Activated T-helper 1 cell treated with Interleukin-2 at 50 U/mL for 16 hours (primary cell): ENCODE measurements around the gene VPS37C.
"Not testable (repeated sequence)": the region's sequence is repeated elsewhere in the genome, so short reads cannot be mapped to it uniquely, and the experiment has no call there.

Experiments used
- DNase-seq: peaks from one replicate; pipeline ENCODE4 v3.0.0-alpha.2; 2020; ENCODE audit warnings: low read depth

The VPS37C gene

DNA sequence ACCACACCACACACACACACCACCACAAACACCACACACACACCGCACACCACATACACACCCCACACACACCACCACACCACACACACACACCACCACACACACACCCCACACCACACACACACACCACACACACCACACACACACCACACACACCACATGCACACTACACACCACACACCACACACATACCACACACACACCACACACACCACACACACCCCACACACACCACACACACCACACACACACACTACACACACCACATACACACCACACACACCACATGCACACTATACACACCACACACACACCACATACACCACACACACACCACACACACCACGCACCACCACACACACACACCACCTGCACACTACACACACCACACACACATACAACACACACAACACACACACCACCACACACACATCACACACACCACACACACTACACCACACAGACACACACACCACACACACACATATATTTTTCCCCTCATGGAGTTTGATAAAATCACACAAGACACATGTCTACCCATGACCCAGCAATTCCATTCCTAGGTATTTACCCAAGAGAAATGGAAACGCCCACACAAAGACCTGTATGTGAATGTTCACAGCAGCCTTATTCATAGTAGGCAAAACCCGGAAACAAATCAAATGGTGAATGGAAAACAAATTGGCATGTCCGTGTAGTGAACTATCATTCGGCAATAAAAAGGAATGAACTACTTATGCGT, 44.6 kb downstream of the VPS37C start:
- no peak for DNase-seq

GRCh38 chr11:61115498-61116224, 45.6 kb downstream of the VPS37C start:
- no peak for DNase-seq

DNA sequence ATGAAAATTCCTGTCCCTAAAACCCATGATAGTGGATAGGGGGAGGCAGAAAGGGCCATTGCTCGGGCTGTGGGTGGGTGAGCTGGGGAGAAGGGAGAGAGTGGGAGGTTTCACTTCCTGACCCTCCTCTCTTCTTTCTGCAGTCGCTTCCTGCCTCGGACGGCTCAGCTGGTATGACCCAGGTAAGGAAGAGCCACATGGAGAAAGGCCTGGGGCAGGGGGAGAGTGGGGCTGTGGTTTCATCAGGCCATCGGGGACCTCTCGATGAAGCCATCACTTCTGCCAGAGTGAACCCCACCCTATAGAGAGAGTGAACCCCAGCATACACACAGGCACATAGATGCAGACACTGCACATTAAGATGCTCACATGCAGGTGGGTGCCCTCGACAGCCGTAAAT, 46.3 kb downstream of the VPS37C start:
- DNase-seq: no peak

DNA sequence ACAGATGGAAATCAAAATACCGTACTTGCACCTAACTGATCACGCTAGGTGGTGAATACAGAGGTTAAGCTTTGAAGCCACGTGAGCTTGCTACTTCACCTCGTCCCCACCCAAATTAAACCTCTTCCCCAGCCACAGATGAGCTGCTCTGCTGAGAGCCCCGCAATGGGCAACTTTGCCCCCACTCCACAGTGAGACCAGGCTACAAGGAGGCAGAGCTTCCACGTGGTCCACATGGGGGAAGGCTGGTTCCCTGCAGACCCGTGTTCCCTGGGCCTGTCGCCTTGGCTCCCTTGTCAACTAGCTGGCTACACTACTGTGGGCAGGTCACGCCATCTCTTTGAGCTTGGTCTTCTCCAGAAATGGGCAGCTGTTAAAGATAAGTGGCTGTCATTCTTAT, 48.0 kb downstream of the VPS37C start:
- DNase-seq: no peak

GRCh38 chr11:61112575-61112974, 48.7 kb downstream of the VPS37C start:
- no peak for DNase-seq

DNA sequence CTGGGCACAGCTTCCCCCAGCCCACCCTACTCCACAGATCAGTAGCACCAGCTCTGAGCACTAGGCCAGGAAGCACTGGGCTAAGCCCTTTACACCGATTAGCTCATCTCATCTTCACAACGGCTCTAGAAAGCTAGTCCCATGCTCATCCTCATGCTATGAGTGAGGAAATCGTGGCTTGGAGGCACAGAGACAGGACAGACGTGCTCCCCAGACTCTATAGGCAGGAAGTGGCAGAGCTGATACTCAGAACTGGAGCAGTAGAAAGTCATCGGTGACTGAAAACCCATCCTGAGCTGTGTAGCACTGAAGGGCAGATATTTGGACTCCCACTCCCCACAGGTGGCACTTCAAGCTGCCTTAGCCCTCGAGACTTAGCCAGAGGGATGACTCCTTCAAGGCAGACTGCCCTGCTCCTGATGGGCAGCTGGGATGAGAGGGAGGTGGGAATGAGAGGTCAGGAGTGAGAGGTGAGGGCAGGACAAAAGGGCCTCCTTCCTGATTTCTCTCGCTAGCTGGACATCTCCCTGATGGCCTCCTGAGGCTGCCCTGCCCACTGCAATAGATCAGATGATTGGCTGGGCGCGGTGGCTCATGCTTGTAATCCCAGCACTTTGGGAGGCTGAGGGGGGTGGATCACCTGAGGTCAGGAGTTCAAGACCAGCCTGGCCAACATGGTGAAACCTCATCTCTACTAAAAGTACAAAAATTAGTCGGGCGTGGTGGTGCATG, 49.3 kb downstream of the VPS37C start:
- DNase-seq: peak; percentile 43

DNA sequence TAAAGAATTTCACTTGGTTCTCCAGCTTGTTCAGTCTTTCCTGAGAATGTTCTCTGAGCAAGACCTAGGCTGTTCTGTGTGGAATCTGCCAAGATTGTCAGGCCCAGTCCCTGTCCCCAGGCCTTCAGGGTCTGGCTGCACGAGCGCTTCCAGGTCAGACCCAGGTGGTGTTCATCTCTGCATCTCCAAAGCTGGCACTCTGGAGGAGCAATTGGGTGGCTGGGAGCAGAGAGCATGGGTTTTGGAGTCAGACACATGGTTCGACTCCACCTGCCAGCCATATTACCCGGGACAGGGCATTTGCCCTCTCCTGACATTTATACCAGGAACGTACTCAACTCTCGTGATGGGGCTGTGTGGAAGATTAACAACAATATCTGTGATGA, 50.2 kb downstream of the VPS37C start:
- no peak for DNase-seq

GRCh38 chr11:61110255-61111049, 50.8 kb downstream of the VPS37C start:
- DNase-seq: no peak

GRCh38 chr11:61109671-61110070, 51.6 kb downstream of the VPS37C start:
- DNase-seq: no peak

DNA sequence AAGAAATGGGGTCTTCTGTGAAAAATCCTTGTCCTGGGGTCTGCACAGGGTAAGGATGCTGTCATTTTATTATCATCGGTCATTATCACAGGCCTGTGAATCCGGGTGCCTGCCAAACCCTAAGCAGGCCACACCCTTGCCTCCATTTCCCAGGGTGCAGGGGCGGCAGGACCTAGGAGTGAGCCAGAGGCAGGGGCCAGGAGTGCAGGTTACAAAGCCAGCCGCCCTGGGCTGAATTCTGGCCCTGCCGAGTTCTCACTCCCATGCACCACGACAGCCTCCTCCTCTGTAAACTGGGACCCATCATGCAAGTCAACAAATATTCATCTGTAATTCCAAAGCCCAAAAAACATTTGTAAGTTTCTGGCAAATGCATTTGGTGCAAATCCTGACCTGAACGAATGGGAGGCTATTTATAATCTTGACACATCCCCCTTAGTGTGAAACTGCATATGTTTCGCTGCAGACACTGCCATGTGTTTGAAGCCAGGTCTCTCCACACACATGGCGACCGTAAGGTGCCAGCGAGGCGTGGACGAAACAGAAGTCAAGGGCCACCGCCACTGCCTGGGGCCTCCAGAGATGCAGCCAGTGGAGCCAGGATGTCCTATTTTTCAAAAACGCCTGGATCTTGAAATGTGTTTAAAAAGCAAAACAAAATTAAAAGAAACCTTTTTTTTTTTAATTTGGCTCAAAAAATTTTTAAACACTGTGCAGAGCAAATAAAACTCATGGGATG, 52.2 kb downstream of the VPS37C start:
- DNase-seq: no peak

GRCh38 chr11:61107888-61108287, 53.3 kb downstream of the VPS37C start:
- no peak for DNase-seq

GRCh38 chr11:61106894-61107470, 54.2 kb downstream of the VPS37C start:
- no peak for DNase-seq

- no peak for DNase-seq
These were observed 54.9 kb downstream of the VPS37C start for GRCh38 chr11:61106296-61106695.

DNA sequence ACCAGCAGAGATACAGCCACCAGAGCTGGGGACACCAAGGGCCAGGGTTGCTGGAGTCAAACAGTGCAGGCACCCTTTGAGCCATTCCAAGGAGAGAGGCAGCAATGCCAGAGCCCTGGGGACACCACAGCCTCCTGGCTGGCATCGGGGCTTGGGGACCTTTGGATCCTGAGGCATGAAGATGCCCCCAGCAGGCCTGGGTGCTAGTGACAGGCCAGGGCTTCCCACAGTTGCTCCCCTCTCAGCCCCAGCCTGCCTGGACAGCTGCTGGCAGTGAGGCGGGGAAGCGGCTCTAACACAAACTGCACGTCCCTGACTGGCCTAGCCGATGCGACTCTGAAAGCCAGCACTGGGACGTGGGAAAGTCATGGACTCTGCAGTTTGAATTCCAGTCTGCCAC, 56.3 kb downstream of the VPS37C start:
- no peak for DNase-seq

- DNase-seq: no peak
These were observed 57.3 kb downstream of the VPS37C start for GRCh38 chr11:61103851-61104423.

- DNase-seq: no peak
These were observed 58.3 kb downstream of the VPS37C start for GRCh38 chr11:61102667-61103571.

GRCh38 chr11:61098778-61099177, 62.4 kb downstream of the VPS37C start:
- DNase-seq: no peak

DNA sequence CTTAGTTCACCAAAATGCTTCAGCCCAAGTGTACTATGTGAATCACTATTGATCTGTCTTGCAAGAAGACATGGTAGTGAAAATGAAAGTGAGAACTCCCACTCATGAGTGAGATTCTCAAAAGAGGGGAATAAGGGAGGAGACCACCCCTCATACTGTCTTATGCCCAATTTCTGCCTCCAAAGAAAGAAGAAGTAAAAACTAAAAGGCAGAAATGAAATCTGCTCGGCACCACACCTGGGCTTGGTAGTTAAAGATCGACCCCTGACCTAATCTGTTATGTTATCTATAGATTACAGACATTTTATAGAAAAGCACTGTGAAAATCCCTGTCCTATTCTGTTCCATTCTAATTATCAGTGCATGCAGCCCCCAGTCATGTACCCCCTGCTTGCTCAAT, 63.0 kb downstream of the VPS37C start:
- not testable (repeated sequence) for DNase-seq

DNA sequence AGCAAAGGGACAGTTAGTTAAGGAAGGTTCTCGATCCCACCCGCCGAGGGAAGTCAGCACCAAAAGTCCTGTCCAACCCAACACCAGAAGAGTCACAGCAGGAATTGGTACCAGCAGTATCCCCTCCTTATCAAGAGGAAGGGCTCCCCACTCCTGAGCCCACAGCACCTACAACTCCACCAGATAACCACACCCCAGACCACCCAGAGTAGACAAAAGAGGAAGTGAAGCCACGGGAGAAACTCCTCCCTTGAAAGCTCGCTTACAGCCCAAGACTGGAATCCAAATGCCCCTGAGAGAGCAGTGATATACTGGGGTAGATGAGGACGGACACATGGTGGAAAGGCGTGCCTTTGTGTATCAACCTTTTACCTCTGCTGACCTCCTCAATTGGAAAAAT, 66.2 kb downstream of the VPS37C start:
- no peak for DNase-seq

DNA sequence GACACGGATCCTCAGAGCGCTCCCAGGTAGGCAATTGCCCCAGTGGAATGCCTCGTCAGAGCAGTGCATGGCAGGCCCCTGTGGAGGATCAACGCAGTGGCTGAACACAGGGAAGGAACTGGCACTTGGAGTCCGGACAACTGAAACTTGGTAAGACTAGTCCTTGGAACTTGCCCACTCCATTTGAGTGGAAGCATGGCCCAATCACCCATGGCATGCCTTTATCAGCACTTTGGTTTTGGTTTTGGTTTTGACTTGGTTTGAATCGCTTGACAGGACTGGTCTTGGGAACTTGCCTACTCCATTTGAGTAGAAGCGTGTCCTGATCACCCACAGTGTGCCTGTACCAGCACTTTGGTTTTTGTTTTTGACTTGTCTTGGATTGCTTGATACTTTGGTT, 67.1 kb downstream of the VPS37C start:
- DNase-seq: not testable (repeated sequence)
